Rectal smooth muscle tissue (tissue), 1 donor: ENCODE results near the gene WNK1.
"Not testable (repeated sequence)": the region's sequence is repeated elsewhere in the genome, so short reads cannot be mapped to it uniquely, and the experiment has no call there.

Experiments
- H3K27ac ChIP-seq: one replicate; pipeline ENCODE4 v1.7.0; 2013; ENCODE audit warnings: low read depth, low read length, inconsistent platforms
- H3K27me3 ChIP-seq: one replicate; pipeline ENCODE4 v1.7.0; 2013; ENCODE audit warnings: low read length; ENCODE audit not compliant: control insufficient read depth, insufficient read depth
- H3K36me3 ChIP-seq: one replicate; pipeline ENCODE4 v1.7.0; 2013; ENCODE audit warnings: low read length; ENCODE audit not compliant: control insufficient read depth, insufficient read depth
- H3K4me1 ChIP-seq: one replicate; pipeline ENCODE4 v1.7.0; 2013; ENCODE audit warnings: low read length; ENCODE audit not compliant: control insufficient read depth, insufficient read depth
- H3K4me3 ChIP-seq: one replicate; pipeline ENCODE4 v1.7.0; 2013; ENCODE audit warnings: low read length
- H3K9ac ChIP-seq: one replicate; pipeline ENCODE4 v1.7.0; 2013; ENCODE audit warnings: low read length

WNK1 gene

DNA sequence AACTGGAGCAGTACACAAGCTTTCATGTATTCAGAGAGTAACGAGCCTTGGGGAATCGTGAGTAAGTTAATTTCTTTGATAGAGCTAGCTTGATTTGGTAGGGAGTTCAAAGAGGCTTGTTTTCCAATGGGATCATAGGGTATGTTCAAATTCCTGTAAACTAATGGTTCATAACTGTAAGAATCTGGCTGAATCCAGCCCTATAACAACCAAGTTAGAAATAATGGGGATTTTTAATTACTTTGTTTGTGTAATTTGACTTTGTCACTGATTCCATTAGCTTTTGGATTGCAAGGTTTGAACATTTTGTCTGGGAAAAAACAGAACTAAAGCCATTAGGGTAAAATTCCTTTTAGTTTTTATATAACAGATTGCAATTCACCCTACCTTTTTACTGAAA, 94.0 kb downstream of the WNK1 start:
- H3K27ac ChIP-seq = no peak overlapping the region
- no peak overlapping the region for H3K4me3 ChIP-seq
- no peak overlapping the region for H3K9ac ChIP-seq
- H3K36me3 ChIP-seq = no peaks in the 10 kb centered on the region
- no peaks in the 10 kb centered on the region for H3K27me3 ChIP-seq
- peaks cover 6% of the 10 kb centered on the region for H3K4me1 ChIP-seq

DNA sequence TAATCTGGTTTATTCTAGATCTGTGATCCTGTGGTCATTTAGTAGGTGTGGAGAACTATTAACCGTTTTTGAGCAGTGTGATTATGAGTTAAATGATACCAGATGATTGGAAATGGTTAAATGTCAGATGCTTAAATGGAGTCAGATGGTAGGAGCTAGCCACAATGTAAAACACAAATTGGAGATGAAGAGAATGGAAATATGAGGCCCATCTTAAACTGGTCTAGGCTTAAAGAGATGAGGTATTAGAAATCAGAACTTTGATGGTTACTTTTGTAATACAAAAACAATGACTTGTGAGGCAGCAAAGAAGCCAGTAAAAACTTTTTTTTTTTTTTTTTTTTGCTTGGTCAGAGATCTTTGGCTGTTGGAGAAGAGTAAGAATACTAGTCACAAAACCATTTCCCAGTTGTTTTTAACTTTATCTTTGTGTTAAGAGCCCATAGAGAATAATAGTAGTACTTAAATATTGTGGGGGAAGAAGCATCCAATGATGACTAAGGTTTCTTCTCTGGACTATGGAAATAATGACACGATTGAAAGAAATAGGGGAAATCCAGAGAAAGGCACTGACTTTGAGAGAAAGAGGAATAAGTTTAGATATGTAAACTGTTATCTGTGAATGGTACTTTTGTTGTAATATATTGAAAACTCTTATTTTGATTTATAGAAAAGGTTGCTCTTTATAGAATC, 95.9 kb downstream of the WNK1 start:
- Histone ChIP-seq H3K4me1 (peaks cover 13% of the 10 kb centered on the region), H3K27me3 (no peaks in the 10 kb centered on the region), H3K9ac (no peak overlapping the region), H3K4me3 (no peak overlapping the region), H3K27ac (no peak overlapping the region), H3K36me3 (no peaks in the 10 kb centered on the region)

DNA sequence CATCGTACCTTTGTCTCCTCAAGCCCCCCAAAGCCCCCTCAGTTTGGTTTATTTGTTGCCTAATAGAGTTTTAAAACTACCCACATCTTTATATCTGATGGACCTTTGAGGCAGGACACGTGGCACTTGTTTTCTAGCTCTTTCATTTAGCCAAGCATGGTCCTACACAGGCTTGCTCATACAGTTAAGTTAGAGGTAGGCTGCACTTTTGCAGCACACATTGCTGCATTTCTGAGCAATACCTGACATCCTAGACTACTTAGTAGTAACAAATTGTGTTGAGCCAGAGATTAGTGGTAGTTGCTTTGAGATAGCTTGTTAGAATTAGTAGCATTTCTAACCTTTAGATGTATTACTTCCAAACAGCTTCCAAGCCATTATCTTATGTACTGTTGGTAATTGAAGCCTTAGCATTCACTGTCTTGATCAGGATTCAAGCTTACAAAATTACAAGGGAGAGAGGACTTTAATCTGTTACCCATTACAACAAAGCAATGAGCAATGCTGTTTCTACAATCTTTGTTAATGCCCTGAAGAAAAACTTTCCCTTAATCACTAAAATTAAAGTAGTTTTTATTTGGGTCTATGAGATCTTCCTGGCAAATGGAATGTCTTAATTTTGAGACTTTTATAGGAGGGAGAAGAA, 96.6 kb downstream of the WNK1 start:
- H3K27ac ChIP-seq = no peak overlapping the region
- H3K4me3 ChIP-seq = no peak overlapping the region

DNA sequence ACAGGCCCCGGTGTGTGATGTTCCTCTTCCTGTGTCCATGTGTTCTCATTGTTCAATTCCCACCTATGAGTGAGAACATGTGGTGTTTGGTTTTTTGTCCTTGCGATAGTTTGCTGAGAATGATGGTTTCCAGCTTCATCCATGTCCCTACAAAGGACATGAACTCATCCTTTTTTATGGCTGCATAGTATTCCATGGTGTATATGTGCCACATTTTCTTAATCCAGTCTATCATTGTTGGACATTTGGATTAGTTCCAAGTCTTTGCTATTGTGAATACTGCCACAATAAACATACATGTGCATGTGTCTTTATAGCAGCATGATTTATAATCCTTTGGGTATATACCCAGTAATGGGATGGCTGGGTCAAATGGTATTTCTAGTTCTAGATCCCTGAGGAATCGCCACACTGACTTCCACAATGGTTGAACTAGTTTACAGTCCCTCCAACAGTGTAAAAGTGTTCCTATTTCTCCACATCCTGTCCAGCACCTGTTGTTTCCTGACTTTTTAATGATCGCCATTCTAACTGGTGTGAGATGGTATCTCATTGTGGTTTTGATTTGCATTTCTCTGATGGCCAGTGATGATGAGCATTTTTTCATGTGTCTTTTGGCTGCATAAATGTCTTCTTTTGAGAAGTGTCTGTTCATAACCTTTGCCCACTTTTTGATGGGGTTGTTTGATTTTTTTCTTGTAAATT, 97.5 kb downstream of the WNK1 start:
- not testable (repeated sequence) for H3K9ac ChIP-seq, H3K27ac ChIP-seq, H3K4me3 ChIP-seq, H3K27me3 ChIP-seq, H3K36me3 ChIP-seq
- peaks cover 13% of the 10 kb centered on the region for H3K4me1 ChIP-seq

More for the DNA sequence above, 96.6 kb downstream of the WNK1 start:
- Histone ChIP-seq H3K4me1 (peaks cover 13% of the 10 kb centered on the region), H3K27me3 (no peaks in the 10 kb centered on the region), H3K36me3 (no peaks in the 10 kb centered on the region), H3K9ac (no peak overlapping the region)

DNA sequence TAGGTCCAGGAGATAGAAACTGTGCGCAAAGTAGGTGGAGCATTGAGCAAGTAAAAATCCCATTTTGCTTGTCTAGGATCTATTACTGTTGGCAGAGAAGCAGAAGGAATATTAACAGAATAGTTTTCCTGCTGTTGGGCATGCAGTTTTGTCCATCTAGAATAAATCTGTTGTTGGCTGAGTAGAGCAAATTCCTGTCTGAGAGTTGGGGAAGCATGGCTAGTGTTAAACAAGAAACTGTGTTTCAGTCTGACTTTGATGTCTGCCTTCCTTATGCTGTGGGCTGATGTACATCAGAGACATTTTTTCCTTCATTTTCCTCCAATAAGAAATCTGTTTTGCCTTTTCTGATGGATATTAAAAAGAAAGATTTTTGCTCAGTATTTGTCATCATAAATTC, 99.0 kb downstream of the WNK1 start:
- Histone ChIP-seq H3K4me3 (no peak overlapping the region), H3K4me1 (peaks cover 13% of the 10 kb centered on the region), H3K36me3 (no peaks in the 10 kb centered on the region), H3K9ac (no peak overlapping the region), H3K27ac (peak overlapping the region; percentile 22), H3K27me3 (no peaks in the 10 kb centered on the region)

DNA sequence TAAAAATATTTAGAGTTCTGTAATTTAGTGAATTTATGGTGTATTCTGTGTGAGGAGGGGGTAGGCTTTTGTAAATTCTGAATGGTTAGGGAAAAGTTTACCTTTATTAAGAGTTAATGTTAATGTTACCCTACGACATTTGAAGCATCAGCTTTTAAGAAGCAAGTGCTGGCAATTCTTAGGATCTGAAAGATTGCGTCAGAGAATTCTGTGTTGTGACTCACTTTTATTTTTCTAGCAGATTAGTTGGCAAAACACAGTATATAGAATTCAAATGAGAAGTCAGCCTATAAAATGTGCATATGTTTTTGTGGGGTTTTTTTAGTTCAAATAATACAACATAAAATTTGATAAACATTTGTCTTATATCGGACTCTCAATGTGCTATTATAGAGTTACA, 99.5 kb downstream of the WNK1 start:
- Histone ChIP-seq H3K9ac (no peak overlapping the region), H3K27ac (no peak overlapping the region), H3K36me3 (no peaks in the 10 kb centered on the region), H3K27me3 (no peaks in the 10 kb centered on the region), H3K4me3 (no peak overlapping the region), H3K4me1 (peaks cover 18% of the 10 kb centered on the region)

DNA sequence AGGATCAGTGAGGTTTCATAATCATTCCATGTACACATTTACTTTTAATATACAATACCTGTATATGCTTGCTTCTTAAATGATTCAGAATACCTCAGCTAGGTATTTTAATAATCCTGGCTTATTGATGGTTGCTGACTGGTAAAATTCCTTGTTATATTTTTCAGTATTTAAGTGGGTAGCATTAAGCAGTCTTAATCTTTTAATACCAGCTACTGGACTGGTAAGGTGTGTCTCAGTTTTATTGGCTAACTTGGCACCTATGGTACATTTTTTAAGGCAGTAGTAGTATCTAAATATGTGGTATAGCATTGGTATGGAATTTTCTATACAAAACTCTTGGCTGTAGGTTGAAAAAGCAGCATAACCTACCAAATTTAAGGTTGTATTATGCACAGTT, 100.5 kb downstream of the WNK1 start:
- Histone ChIP-seq H3K27me3 (no peaks in the 10 kb centered on the region), H3K9ac (no peak overlapping the region), H3K36me3 (no peaks in the 10 kb centered on the region), H3K4me1 (peaks cover 24% of the 10 kb centered on the region), H3K27ac (no peak overlapping the region), H3K4me3 (no peak overlapping the region)

DNA sequence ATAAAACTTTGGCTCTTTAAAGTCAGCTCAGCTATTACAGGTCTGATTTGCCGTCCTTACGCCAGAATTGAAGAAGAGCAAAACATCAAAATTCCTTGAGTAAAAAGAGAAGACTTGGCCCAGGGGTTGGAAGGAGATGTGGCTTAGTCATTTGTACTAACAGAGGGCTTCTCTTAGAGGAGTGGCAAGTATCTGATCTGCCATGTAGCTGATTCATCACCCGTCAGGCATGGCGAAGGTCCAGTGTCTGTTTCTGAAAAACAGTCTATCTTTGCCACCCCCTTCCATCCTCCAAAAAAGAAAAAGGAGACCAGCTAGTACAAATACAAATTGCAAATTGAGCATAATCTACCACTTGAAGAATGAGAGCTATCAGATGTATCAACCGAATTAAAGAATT, 105.2 kb downstream of the WNK1 start:
- H3K27me3 ChIP-seq = no peaks in the 10 kb centered on the region
- H3K36me3 ChIP-seq = peaks cover 14% of the 10 kb centered on the region
- H3K4me3 ChIP-seq = no peak overlapping the region
- no peak overlapping the region for H3K27ac ChIP-seq
- peaks cover 12% of the 10 kb centered on the region for H3K4me1 ChIP-seq
- no peak overlapping the region for H3K9ac ChIP-seq

DNA sequence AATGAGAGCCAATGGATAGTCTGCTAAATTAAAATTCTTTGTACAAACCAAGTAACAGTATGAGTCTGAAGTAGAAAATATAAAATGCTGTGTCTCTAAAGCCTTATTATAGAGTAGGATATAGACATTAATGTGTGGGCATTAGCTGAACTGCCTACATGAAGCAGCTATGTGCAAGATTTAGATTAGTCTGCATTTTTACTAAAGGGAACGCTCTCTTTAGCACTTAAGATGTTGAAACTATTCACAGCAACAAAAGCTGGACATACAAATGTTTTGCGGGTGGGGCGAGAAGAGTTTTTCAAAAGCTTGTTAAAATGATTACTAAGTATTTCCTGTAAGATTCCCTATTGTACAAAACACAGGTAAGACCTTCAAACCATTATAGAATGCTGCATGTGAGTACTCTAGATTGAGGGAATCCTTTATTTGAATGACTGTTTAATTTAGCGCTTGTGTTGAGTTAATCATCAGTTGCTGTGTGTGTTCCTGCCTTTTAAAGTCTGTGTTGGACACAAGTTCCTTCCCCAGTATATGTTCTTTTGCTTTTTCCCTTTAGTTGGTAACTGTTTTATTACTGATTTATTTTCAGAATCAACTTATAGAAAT, 110.0 kb downstream of the WNK1 start:
- H3K4me1 ChIP-seq = peaks cover 3% of the 10 kb centered on the region
- no peak overlapping the region for H3K9ac ChIP-seq
- peaks cover 14% of the 10 kb centered on the region for H3K36me3 ChIP-seq
- H3K4me3 ChIP-seq = no peak overlapping the region
- H3K27ac ChIP-seq = no peak overlapping the region
- H3K27me3 ChIP-seq = no peaks in the 10 kb centered on the region

DNA sequence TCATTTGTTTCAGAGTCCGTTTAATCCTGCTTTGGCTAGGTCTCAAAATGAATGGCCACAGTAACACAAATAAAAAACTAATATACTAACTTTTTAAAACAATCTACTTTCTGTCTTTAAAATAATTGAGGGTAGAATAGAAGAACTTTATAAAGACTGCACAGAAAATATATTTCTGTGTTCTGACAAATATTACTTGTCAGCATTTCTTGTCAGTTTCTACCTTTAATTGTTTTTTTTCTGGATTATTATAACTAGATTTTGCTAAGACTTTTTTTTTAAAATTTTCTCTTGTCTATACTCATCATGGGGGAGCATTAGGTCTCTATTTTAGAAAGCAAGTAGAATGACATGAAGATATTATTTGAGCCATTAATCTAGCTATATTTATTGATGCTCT, 110.9 kb downstream of the WNK1 start:
- H3K36me3 ChIP-seq = peaks cover 15% of the 10 kb centered on the region
- H3K4me1 ChIP-seq = no peaks in the 10 kb centered on the region
- no peak overlapping the region for H3K9ac ChIP-seq
- H3K27me3 ChIP-seq = no peaks in the 10 kb centered on the region
- H3K27ac ChIP-seq = no peak overlapping the region
- H3K4me3 ChIP-seq = no peak overlapping the region

DNA sequence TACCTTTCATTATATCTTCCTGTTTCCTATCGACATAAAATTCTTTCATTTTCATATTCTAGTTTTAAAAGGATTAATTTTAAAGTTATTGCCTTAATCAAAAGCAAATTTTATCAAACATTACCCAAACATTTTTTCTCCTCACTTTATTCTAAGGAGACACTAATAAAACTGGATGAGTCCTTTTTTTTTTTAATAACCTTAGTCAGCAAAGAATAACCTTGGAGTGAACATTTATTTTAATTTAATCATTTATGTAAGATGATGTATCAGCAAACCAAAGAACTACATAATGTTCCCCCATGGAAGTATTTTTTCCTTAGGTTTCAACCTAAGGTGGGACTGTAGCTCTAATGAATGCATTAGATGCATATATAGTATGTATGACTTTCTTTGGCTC, 113.2 kb downstream of the WNK1 start:
- H3K36me3 ChIP-seq = peaks cover 21% of the 10 kb centered on the region

DNA sequence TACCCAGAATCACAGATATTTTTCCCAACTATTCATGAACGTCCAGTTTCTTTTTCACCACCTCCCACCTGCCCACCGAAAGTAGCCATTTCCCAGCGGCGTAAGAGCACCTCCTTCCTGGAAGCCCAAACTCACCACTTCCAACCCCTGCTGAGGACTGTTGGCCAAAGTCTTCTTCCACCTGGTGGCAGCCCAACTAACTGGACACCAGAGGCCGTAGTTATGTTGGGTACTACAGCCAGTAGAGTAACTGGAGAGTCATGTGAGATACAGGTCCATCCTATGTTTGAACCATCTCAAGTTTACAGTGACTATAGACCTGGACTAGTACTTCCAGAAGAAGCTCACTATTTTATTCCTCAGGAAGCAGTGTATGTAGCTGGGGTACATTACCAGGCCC, 115.5 kb downstream of the WNK1 start:
- no peaks in the 10 kb centered on the region for H3K27me3 ChIP-seq
- H3K4me3 ChIP-seq = no peak overlapping the region
- no peak overlapping the region for H3K9ac ChIP-seq
- H3K36me3 ChIP-seq = peaks cover 14% of the 10 kb centered on the region
- H3K4me1 ChIP-seq = no peaks in the 10 kb centered on the region
- H3K27ac ChIP-seq = no peak overlapping the region

More for the DNA sequence above, 113.2 kb downstream of the WNK1 start:
- Histone ChIP-seq H3K27ac (no peak overlapping the region), H3K9ac (no peak overlapping the region), H3K4me1 (no peaks in the 10 kb centered on the region), H3K27me3 (no peaks in the 10 kb centered on the region), H3K4me3 (no peak overlapping the region)
